ENCODE results near the gene ALG12. TPM values are rescaled to one million over a fixed set of nuclear protein-coding genes. Genes with fewer than 3 reads are reported as not detected.

Gene ALG12
- total RNA-seq, 1 experiment from 2014 or later: 29.2 TPM

GRCh38 chr22:49941507-49942316, 23.5 kb upstream of the ALG12 start (continued):
- no peak for TF ChIP-seq TCF7 (CRISPR knock-in tag; IDR thresholded peaks at IDR 0.05; ENCODE audit: low read depth)
- no peak for TF ChIP-seq ATF2 (CRISPR knock-in tag; IDR thresholded peaks at IDR 0.05; ENCODE audit: borderline replicate concordance, low read depth)
- TF ChIP-seq ZNF671 (CRISPR knock-in tag; IDR thresholded peaks at IDR 0.05): no peak
- TF ChIP-seq ZMAT4 (CRISPR knock-in tag; IDR thresholded peaks at IDR 0.05): no peak
- no peak for TF ChIP-seq ZBTB21 (CRISPR knock-in tag; IDR thresholded peaks at IDR 0.05; ENCODE audit: borderline replicate concordance)
- TF ChIP-seq, protein P1, sequence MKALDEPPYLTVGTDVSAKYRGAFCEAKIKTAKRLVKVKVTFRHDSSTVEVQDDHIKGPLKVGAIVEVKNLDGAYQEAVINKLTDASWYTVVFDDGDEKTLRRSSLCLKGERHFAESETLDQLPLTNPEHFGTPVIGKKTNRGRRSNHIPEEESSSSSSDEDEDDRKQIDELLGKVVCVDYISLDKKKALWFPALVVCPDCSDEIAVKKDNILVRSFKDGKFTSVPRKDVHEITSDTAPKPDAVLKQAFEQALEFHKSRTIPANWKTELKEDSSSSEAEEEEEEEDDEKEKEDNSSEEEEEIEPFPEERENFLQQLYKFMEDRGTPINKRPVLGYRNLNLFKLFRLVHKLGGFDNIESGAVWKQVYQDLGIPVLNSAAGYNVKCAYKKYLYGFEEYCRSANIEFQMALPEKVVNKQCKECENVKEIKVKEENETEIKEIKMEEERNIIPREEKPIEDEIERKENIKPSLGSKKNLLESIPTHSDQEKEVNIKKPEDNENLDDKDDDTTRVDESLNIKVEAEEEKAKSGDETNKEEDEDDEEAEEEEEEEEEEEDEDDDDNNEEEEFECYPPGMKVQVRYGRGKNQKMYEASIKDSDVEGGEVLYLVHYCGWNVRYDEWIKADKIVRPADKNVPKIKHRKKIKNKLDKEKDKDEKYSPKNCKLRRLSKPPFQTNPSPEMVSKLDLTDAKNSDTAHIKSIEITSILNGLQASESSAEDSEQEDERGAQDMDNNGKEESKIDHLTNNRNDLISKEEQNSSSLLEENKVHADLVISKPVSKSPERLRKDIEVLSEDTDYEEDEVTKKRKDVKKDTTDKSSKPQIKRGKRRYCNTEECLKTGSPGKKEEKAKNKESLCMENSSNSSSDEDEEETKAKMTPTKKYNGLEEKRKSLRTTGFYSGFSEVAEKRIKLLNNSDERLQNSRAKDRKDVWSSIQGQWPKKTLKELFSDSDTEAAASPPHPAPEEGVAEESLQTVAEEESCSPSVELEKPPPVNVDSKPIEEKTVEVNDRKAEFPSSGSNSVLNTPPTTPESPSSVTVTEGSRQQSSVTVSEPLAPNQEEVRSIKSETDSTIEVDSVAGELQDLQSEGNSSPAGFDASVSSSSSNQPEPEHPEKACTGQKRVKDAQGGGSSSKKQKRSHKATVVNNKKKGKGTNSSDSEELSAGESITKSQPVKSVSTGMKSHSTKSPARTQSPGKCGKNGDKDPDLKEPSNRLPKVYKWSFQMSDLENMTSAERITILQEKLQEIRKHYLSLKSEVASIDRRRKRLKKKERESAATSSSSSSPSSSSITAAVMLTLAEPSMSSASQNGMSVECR (CRISPR knock-in tag; IDR thresholded peaks at IDR 0.05; ENCODE audit: borderline replicate concordance): no peak

DNA sequence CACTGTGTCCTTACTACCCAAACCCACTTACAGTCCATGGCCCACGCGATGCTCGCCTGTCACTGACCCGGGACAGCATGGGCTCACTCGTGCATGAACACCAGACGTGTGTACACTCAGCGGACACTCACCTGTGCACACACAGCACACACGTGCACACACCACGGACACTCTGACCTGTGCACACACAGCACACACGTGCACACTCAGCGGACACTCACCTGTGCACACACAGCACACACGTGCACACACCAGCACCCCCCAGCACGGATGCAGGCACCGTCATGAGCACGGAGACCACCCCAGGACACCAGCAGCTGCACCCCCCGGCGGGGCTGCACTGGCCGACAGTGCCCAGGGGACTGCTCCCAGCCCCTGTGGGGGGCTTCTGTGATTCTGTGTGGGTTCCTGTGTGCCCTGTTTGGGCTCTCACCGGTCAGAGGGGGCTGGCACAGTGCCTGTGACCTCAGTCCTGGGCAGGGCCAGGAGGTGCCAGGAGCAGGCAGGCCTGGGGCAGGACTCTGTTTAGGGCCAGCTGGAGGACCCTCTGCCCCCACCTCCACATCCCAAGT, 20.4 kb upstream of the ALG12 start:
- ChIA-PET POLR2A (no interaction called here), CTCF (interaction anchor here (1.4 kb wide), 1 partner anchor 45 kb away, joined by 3 read pairs; no protein-coding TSS in a partner anchor)
- Mint-ChIP-seq H3K4me3 (no peak overlapping the region), H3K4me1 (peaks cover 4% of the 10 kb centered on the region), H3K27ac (no peak overlapping the region), H3K27me3 (ENCODE audit: low read depth) (no peaks in the 10 kb centered on the region; the same call in 1 of the 2 replicates), H3K36me3 (peaks cover 3% of the 10 kb centered on the region), H3K9me3 (peaks cover 8% of the 10 kb centered on the region)
- no peak for TF ChIP-seq SMAD4 (CRISPR knock-in tag; IDR thresholded peaks at IDR 0.05)
- no peak for TF ChIP-seq ESRRA (CRISPR knock-in tag; IDR thresholded peaks at IDR 0.05; ENCODE audit: borderline replicate concordance)
- TF ChIP-seq ZNF512 (CRISPR knock-in tag; IDR thresholded peaks at IDR 0.05; ENCODE audit: borderline replicate concordance): no peak
- TF ChIP-seq ZNF263 (CRISPR knock-in tag; IDR thresholded peaks at IDR 0.05; ENCODE audit: low read depth): no peak
- no peak for TF ChIP-seq PRRX2 (CRISPR knock-in tag; IDR thresholded peaks at IDR 0.05)
- ATAC-seq (no peak), DNase-seq (ENCODE audit: low spot score) (no peak)

DNA sequence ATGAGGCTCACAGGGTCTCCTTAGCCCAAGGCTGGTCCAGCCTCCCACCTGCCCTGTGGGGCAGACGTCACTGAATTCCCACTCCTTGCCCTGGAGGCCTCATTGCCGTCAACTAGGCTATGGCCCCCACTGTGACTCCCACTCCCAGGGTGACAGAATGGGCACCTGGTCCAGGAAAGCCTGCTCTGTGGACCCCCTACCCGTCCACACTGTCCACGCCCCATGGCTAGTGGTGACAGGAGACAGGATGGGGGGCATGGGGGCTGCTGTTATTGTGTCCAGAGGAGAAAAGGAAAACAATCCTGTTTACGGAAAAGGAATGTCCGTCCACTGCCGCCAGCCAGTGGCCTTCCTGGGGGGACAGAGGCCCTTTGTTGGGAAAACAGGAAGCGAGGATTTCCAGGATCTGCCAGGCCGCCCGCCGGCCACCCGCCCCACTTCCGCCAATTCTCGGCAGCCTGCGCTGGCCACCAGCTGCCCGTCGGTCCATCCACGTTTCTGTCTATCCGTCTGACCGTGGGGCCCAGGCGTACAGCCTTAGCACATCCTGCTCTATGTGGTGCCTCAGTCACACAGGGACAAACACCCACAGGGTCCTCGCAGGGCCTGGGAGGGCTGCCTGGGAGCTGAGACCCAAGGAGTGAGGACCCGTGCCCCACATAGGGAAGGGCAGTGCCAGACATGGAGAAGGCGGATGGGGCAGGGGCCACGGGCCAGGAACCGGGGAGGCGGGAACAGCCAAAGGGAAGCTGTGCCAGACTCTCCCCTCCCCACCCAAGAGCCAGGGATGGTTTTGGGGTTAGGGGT, 19.7 kb upstream of the ALG12 start:
- no peak overlapping the region for H3K4me3 Mint-ChIP-seq
- POLR2A ChIA-PET: interaction anchor here (0.6 kb wide), 2 partner anchors 62 to 264 kb away, joined by 4 read pairs; no protein-coding TSS in a partner anchor

More for the DNA sequence above, 19.7 kb upstream of the ALG12 start:
- TF ChIP-seq CREM (CRISPR knock-in tag; IDR thresholded peaks at IDR 0.05): no peak
- TF ChIP-seq, protein P2, sequence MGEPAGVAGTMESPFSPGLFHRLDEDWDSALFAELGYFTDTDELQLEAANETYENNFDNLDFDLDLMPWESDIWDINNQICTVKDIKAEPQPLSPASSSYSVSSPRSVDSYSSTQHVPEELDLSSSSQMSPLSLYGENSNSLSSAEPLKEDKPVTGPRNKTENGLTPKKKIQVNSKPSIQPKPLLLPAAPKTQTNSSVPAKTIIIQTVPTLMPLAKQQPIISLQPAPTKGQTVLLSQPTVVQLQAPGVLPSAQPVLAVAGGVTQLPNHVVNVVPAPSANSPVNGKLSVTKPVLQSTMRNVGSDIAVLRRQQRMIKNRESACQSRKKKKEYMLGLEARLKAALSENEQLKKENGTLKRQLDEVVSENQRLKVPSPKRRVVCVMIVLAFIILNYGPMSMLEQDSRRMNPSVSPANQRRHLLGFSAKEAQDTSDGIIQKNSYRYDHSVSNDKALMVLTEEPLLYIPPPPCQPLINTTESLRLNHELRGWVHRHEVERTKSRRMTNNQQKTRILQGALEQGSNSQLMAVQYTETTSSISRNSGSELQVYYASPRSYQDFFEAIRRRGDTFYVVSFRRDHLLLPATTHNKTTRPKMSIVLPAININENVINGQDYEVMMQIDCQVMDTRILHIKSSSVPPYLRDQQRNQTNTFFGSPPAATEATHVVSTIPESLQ (CRISPR knock-in tag; IDR thresholded peaks at IDR 0.05): no peak
- TF ChIP-seq CBFB (CRISPR knock-in tag; IDR thresholded peaks at IDR 0.05; ENCODE audit: low read depth): no peak
- TF ChIP-seq TEAD4 (CRISPR knock-in tag; IDR thresholded peaks at IDR 0.05): no peak
- peak; percentile 58; the same call in 1 of the 2 replicates for TF ChIP-seq GABPB1 (CRISPR knock-in tag; IDR thresholded peaks at IDR 0.05)
- TF ChIP-seq OVOL2 (CRISPR knock-in tag; IDR thresholded peaks at IDR 0.05; ENCODE audit: borderline replicate concordance): no peak
- CTCF ChIA-PET: interaction anchor here (0.5 to 2.2 kb wide), 4 partner anchors 13 to 1099 kb away, joined by 3 to 23 read pairs (median 3); no protein-coding TSS in a partner anchor
- H3K27ac Mint-ChIP-seq: no peak overlapping the region
- H3K4me1 Mint-ChIP-seq: peaks cover 4% of the 10 kb centered on the region
- peaks cover 3% of the 10 kb centered on the region for H3K36me3 Mint-ChIP-seq
- no peaks in the 10 kb centered on the region; the same call in 1 of the 2 replicates for H3K27me3 Mint-ChIP-seq (ENCODE audit: low read depth)
- ATAC-seq: no peak
- DNase-seq (ENCODE audit: low spot score): no peak
- peaks cover 8% of the 10 kb centered on the region for H3K9me3 Mint-ChIP-seq

All from WTC11 (cell line).